CD4-positive, alpha-beta memory T cell (primary cell): ENCODE results near the gene RNF43. TPM values are rescaled to one million over a fixed set of nuclear protein-coding genes. Genes with fewer than 3 reads are reported as not detected.

ENCODE experiments used
- CTCF ChIA-PET: fragments of 350-600 bp; sonication (Branson Sonifier 250); formaldehyde crosslinking; loops from one replicate; lab custom pipeline; 2021; ENCODE audit warnings: inconsistent platforms; ENCODE audit not compliant: partially characterized antibody; lab: Charles Lee
- POLR2A ChIA-PET: fragments of 350-600 bp; sonication (Branson Sonifier 250); formaldehyde crosslinking; loops from one replicate; lab custom pipeline; 2021; ENCODE audit not compliant: partially characterized antibody; lab: Charles Lee
- DNase-seq, 5 donors: peaks; one replicate each; pipeline versions ENCODE4 v3.0.0 to v3.0.0-alpha.2; 2020 to 2022; ENCODE audit warnings: mixed read lengths in 1 of 5
- H3K27ac ChIP-seq: one replicate; pipeline ENCODE4 v1.7.0; 2013; ENCODE audit warnings: low read depth, low read length
- H3K27me3 ChIP-seq: 2 replicates; pipeline ENCODE4 v1.7.0; 2013; ENCODE audit warnings: mild to moderate bottlenecking, low read length, moderate library complexity; ENCODE audit not compliant: insufficient read depth
- H3K36me3 ChIP-seq: 2 replicates; pipeline ENCODE4 v1.7.0; 2013; ENCODE audit warnings: mild to moderate bottlenecking, low read length, moderate library complexity; ENCODE audit not compliant: insufficient read depth
- H3K4me1 ChIP-seq: 2 replicates; pipeline ENCODE4 v1.7.0; 2013; ENCODE audit warnings: mild to moderate bottlenecking, low read length, moderate library complexity; ENCODE audit not compliant: insufficient read depth
- H3K4me3 ChIP-seq, 2 donors: one replicate each; pipeline ENCODE4 v1.7.0; 2013; ENCODE audit warnings: low read length in 2 of 2, mild to moderate bottlenecking in 1 of 2
- H3K9me3 ChIP-seq, 2 donors: one replicate each; pipeline ENCODE4 v1.7.0; 2013; ENCODE audit warnings: low read length in 2 of 2, control low read depth in 1 of 2; ENCODE audit not compliant: control insufficient read depth in 1 of 2
- H3K27ac Mint-ChIP-seq, 7 donors: one replicate each; pipeline ENCODE4 v1.8.0; 2020 to 2021; ENCODE audit warnings: mixed read lengths in 7 of 7, mild to moderate bottlenecking in 6 of 7, inconsistent platforms in 3 of 7, moderate library complexity in 3 of 7
- H3K27me3 Mint-ChIP-seq, 2 donors: one replicate each; pipeline ENCODE4 v1.8.0; 2020 to 2021; ENCODE audit warnings: mixed read lengths in 2 of 2
- H3K36me3 Mint-ChIP-seq, 2 donors: one replicate each; pipeline ENCODE4 v1.8.0; 2020 to 2021; ENCODE audit warnings: mixed read lengths in 2 of 2, inconsistent platforms in 1 of 2, mild to moderate bottlenecking in 1 of 2
- H3K4me1 Mint-ChIP-seq, 4 donors: one replicate each; pipeline ENCODE4 v1.8.0; 2020 to 2021; ENCODE audit warnings: mixed read lengths in 4 of 4, mild to moderate bottlenecking in 1 of 4
- H3K4me3 Mint-ChIP-seq, 8 donors: one replicate each; pipeline ENCODE4 v1.8.0; 2020 to 2021; ENCODE audit warnings: mixed read lengths in 8 of 8, mild to moderate bottlenecking in 7 of 8, moderate library complexity in 6 of 8, inconsistent platforms in 3 of 8
- H3K9me3 Mint-ChIP-seq, 8 donors: one replicate each; pipeline ENCODE4 v1.8.0; 2020 to 2021; ENCODE audit warnings: mixed read lengths in 8 of 8, mild to moderate bottlenecking in 5 of 8, inconsistent platforms in 3 of 8, moderate library complexity in 1 of 8
- intact Hi-C: fragments of 100-400 bp; cut with micrococcal nuclease; formaldehyde crosslinking; loops from one replicate; pipeline ENCODE4 v1.15.1; 2023
- polyA plus RNA-seq, 2 donors: library from polyadenylated mRNA; unstranded; fragments of 300-500 nt; fragmentation: Illumina TruSeq; gene quantifications; one replicate each; pipeline ENCODE4 v1.2.3, GENCODE V29; 2021
- total RNA-seq, 2 experiments: library from RNA; stranded (reverse); gene quantifications; one replicate each; pipeline ENCODE4 v1.2.3, GENCODE V29; 2021

The RNF43 gene
- total and polyA plus RNA-seq, 4 experiments from 2014 or later: 1.2 to 2.3 (median 1.6) TPM; not detected in 1

GRCh38 chr17:58373003-58373402 is 44.3 kb downstream of the RNF43 start:
- peaks cover 0 to 12% (median 8%) of the 10 kb centered on the region in 4 donors for H3K4me1 Mint-ChIP-seq
- H3K27ac ChIP-seq: no peak overlapping the region
- no peak overlapping the region for H3K27ac Mint-ChIP-seq
- no peak overlapping the region for H3K4me3 Mint-ChIP-seq
- H3K27me3 ChIP-seq: no peaks in the 10 kb centered on the region
- H3K9me3 Mint-ChIP-seq: no peaks in the 10 kb centered on the region
- CTCF ChIA-PET: interaction anchor here (1.2 to 1.5 kb wide), 2 partner anchors 28 to 56 kb away, joined by 3 to 7 read pairs; no protein-coding TSS in a partner anchor
- no peaks in the 10 kb centered on the region for H3K36me3 ChIP-seq
- H3K4me3 ChIP-seq: no peak overlapping the region
- H3K4me1 ChIP-seq: no peaks in the 10 kb centered on the region
- POLR2A ChIA-PET: no interaction called here
- H3K9me3 ChIP-seq: no peaks in the 10 kb centered on the region
- H3K36me3 Mint-ChIP-seq: peaks cover 1 to 8% of the 10 kb centered on the region in 2 donors
- DNase-seq: no peak
- intact Hi-C loops: no loop called here
- H3K27me3 Mint-ChIP-seq: no peaks in the 10 kb centered on the region

- H3K4me1 ChIP-seq: no peaks in the 10 kb centered on the region
- Mint-ChIP-seq H3K4me1 (peaks cover 0 to 5% (median 0%) of the 10 kb centered on the region in 4 donors), H3K9me3 (no peaks in the 10 kb centered on the region), H3K36me3 (peaks cover 1 to 8% of the 10 kb centered on the region in 2 donors), H3K4me3 (no peak overlapping the region), H3K27ac (no peak overlapping the region), H3K27me3 (no peaks in the 10 kb centered on the region)
- CTCF ChIA-PET: interaction anchor here (1.5 to 1.9 kb wide), 2 partner anchors 54 kb away, joined by 7 to 8 read pairs; no protein-coding TSS in a partner anchor
- no peak for DNase-seq
- H3K36me3 ChIP-seq: no peaks in the 10 kb centered on the region
- intact Hi-C loops: no loop called here
- no peak overlapping the region for H3K27ac ChIP-seq
- H3K4me3 ChIP-seq: no peak overlapping the region
- POLR2A ChIA-PET: interaction anchor here (0.8 kb wide), 1 partner anchor 27 kb away, joined by 3 read pairs; no protein-coding TSS in a partner anchor
- H3K27me3 ChIP-seq: no peaks in the 10 kb centered on the region
- no peaks in the 10 kb centered on the region for H3K9me3 ChIP-seq
Measured at GRCh38 chr17:58371300-58371950, 45.9 kb downstream of the RNF43 start.

GRCh38 chr17:58370716-58371115 is 46.6 kb downstream of the RNF43 start:
- H3K27me3 ChIP-seq: no peaks in the 10 kb centered on the region
- ChIA-PET POLR2A (interaction anchor here (0.8 kb wide), 1 partner anchor 27 kb away, joined by 3 read pairs; no protein-coding TSS in a partner anchor), CTCF (interaction anchor here (0.8 to 1.9 kb wide), 2 partner anchors 9 to 53 kb away, joined by 3 to 8 read pairs; no protein-coding TSS in a partner anchor)
- no peaks in the 10 kb centered on the region for H3K9me3 ChIP-seq
- no peak for DNase-seq
- H3K27ac ChIP-seq: no peak overlapping the region
- intact Hi-C loops: no loop called here
- Mint-ChIP-seq H3K4me1 (peaks cover 0 to 5% (median 0%) of the 10 kb centered on the region in 4 donors), H3K36me3 (peaks cover 1 to 8% of the 10 kb centered on the region in 2 donors), H3K27me3 (no peaks in the 10 kb centered on the region), H3K27ac (peak overlapping the region in 2 of 7 donors; percentile 70 to 76), H3K4me3 (no peak overlapping the region), H3K9me3 (no peaks in the 10 kb centered on the region)
- no peaks in the 10 kb centered on the region for H3K36me3 ChIP-seq
- H3K4me1 ChIP-seq: no peaks in the 10 kb centered on the region
- no peak overlapping the region for H3K4me3 ChIP-seq

- CTCF ChIA-PET: interaction anchor here (0.8 to 1.9 kb wide), 2 partner anchors 8 to 53 kb away, joined by 3 to 8 read pairs; no protein-coding TSS in a partner anchor
- no peak overlapping the region for H3K27ac ChIP-seq
- H3K4me3 ChIP-seq: no peak overlapping the region
- peaks cover 1 to 8% of the 10 kb centered on the region in 2 donors for H3K36me3 Mint-ChIP-seq
- H3K4me1 Mint-ChIP-seq: peaks cover 0 to 5% (median 0%) of the 10 kb centered on the region in 4 donors
- H3K27me3 Mint-ChIP-seq: no peaks in the 10 kb centered on the region
- POLR2A ChIA-PET: interaction anchor here (0.8 kb wide), 1 partner anchor 26 kb away, joined by 3 read pairs; no protein-coding TSS in a partner anchor
- no peak overlapping the region for H3K4me3 Mint-ChIP-seq
- H3K36me3 ChIP-seq: no peaks in the 10 kb centered on the region
- DNase-seq: no peak
- H3K9me3 Mint-ChIP-seq: no peaks in the 10 kb centered on the region
- intact Hi-C loops: no loop called here
- no peaks in the 10 kb centered on the region for H3K27me3 ChIP-seq
- peak overlapping the region in 2 of 7 donors; percentile 70 to 76 for H3K27ac Mint-ChIP-seq
- H3K9me3 ChIP-seq: no peaks in the 10 kb centered on the region
- H3K4me1 ChIP-seq: no peaks in the 10 kb centered on the region
Measured at GRCh38 chr17:58370309-58370708, 47.0 kb downstream of the RNF43 start.

- Mint-ChIP-seq H3K4me3 (no peak overlapping the region), H3K36me3 (peaks cover 1 to 8% of the 10 kb centered on the region in 2 donors), H3K9me3 (no peaks in the 10 kb centered on the region), H3K27me3 (no peaks in the 10 kb centered on the region), H3K27ac (peak overlapping the region in 1 of 7 donors; percentile 38), H3K4me1 (peaks cover 0 to 5% (median 0%) of the 10 kb centered on the region in 4 donors)
- H3K36me3 ChIP-seq: no peaks in the 10 kb centered on the region
- CTCF ChIA-PET: interaction anchor here (0.8 to 1.9 kb wide), 3 partner anchors 10 to 52 kb away, joined by 5 to 8 read pairs (median 5); no protein-coding TSS in a partner anchor
- intact Hi-C loops: no loop called here
- no peak overlapping the region for H3K27ac ChIP-seq
- H3K9me3 ChIP-seq: no peaks in the 10 kb centered on the region
- no peaks in the 10 kb centered on the region for H3K27me3 ChIP-seq
- no peaks in the 10 kb centered on the region for H3K4me1 ChIP-seq
- DNase-seq: no peak
- POLR2A ChIA-PET: no interaction called here
- H3K4me3 ChIP-seq: no peak overlapping the region
Measured at GRCh38 chr17:58369214-58370031, 47.9 kb downstream of the RNF43 start.

- CTCF ChIA-PET: interaction anchor here (0.8 to 1.2 kb wide), 2 partner anchors 11 to 51 kb away, joined by 5 read pairs; no protein-coding TSS in a partner anchor
- no peak overlapping the region for H3K27ac ChIP-seq
Measured at GRCh38 chr17:58368860-58369213, 48.5 kb downstream of the RNF43 start.

More at GRCh38 chr17:58368860-58369213, 48.5 kb downstream of the RNF43 start:
- Mint-ChIP-seq H3K4me1 (peaks cover 0 to 5% (median 0%) of the 10 kb centered on the region in 4 donors), H3K27me3 (peaks cover 0 to 1% of the 10 kb centered on the region in 2 donors), H3K4me3 (no peak overlapping the region), H3K27ac (no peak overlapping the region), H3K36me3 (peaks cover 1 to 7% of the 10 kb centered on the region in 2 donors), H3K9me3 (no peaks in the 10 kb centered on the region)
- H3K4me1 ChIP-seq: no peaks in the 10 kb centered on the region
- intact Hi-C loops: no loop called here
- H3K4me3 ChIP-seq: no peak overlapping the region
- no peaks in the 10 kb centered on the region for H3K9me3 ChIP-seq
- no peaks in the 10 kb centered on the region for H3K27me3 ChIP-seq
- no peaks in the 10 kb centered on the region for H3K36me3 ChIP-seq
- POLR2A ChIA-PET: interaction anchor here (0.6 kb wide), 1 partner anchor 1196 kb away, joined by 3 read pairs; no protein-coding TSS in a partner anchor
- DNase-seq: no peak
